Fibroblast of skin of back (primary cell): Measurements from ENCODE around the gene NEAT1.

Experiments used
- DNase-seq: peaks from one replicate; pipeline ENCODE4 v3.0.0-alpha.2; 2013

Gene NEAT1

DNA sequence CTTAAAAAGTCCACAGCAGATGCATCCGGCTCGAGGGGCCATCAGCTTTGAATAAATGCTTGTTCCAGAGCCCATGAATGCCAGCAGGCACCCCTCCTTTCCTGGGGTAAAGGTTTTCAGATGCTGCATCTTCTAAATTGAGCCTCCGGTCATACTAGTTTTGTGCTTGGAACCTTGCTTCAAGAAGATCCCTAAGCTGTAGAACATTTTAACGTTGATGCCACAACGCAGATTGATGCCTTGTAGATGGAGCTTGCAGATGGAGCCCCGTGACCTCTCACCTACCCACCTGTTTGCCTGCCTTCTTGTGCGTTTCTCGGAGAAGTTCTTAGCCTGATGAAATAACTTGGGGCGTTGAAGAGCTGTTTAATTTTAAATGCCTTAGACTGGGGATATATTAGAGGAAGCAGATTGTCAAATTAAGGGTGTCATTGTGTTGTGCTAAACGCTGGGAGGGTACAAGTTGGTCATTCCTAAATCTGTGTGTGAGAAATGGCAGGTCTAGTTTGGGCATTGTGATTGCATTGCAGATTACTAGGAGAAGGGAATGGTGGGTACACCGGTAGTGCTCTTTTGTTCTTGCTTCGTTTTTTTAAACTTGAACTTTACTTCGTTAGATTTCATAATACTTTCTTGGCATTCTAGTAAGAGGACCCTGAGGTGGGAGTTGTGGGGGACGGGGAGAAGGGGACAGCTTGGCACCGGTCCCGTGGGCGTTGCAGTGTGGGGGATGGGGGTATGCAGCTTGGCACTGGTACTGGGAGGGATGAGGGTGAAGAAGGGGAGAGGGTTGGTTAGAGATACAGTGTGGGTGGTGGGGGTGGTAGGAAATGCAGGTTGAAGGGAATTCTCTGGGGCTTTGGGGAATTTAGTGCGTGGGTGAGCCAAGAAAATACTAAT is 1.9 kb downstream of the NEAT1 start:
- no peak for DNase-seq

DNA sequence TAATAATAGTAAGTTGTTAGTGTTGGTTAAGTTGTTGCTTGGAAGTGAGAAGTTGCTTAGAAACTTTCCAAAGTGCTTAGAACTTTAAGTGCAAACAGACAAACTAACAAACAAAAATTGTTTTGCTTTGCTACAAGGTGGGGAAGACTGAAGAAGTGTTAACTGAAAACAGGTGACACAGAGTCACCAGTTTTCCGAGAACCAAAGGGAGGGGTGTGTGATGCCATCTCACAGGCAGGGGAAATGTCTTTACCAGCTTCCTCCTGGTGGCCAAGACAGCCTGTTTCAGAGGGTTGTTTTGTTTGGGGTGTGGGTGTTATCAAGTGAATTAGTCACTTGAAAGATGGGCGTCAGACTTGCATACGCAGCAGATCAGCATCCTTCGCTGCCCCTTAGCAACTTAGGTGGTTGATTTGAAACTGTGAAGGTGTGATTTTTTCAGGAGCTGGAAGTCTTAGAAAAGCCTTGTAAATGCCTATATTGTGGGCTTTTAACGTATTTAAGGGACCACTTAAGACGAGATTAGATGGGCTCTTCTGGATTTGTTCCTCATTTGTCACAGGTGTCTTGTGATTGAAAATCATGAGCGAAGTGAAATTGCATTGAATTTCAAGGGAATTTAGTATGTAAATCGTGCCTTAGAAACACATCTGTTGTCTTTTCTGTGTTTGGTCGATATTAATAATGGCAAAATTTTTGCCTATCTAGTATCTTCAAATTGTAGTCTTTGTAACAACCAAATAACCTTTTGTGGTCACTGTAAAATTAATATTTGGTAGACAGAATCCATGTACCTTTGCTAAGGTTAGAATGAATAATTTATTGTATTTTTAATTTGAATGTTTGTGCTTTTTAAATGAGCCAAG is 2.7 kb downstream of the NEAT1 start:
- DNase-seq = peak; percentile 77

DNA sequence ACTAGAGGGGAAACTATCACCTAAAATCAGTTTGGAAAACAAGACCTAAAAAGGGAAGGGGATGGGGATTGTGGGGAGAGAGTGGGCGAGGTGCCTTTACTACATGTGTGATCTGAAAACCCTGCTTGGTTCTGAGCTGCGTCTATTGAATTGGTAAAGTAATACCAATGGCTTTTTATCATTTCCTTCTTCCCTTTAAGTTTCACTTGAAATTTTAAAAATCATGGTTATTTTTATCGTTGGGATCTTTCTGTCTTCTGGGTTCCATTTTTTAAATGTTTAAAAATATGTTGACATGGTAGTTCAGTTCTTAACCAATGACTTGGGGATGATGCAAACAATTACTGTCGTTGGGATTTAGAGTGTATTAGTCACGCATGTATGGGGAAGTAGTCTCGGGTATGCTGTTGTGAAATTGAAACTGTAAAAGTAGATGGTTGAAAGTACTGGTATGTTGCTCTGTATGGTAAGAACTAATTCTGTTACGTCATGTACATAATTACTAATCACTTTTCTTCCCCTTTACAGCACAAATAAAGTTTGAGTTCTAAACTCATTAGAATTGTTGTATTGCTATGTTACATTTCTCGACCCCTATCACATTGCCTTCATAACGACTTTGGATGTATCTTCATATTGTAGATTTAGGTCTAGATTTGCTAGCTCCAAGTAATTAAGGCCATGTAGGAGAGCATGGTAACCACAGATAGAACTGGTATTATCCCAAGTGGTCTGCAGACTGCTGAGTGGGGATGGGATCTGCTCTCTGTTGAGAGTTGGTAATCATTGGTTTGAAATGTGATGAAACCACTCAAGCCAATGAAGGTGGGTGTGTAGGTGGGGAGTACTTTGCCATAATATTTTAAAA is 3.6 kb downstream of the NEAT1 start:
- peak; percentile 89 for DNase-seq

DNA sequence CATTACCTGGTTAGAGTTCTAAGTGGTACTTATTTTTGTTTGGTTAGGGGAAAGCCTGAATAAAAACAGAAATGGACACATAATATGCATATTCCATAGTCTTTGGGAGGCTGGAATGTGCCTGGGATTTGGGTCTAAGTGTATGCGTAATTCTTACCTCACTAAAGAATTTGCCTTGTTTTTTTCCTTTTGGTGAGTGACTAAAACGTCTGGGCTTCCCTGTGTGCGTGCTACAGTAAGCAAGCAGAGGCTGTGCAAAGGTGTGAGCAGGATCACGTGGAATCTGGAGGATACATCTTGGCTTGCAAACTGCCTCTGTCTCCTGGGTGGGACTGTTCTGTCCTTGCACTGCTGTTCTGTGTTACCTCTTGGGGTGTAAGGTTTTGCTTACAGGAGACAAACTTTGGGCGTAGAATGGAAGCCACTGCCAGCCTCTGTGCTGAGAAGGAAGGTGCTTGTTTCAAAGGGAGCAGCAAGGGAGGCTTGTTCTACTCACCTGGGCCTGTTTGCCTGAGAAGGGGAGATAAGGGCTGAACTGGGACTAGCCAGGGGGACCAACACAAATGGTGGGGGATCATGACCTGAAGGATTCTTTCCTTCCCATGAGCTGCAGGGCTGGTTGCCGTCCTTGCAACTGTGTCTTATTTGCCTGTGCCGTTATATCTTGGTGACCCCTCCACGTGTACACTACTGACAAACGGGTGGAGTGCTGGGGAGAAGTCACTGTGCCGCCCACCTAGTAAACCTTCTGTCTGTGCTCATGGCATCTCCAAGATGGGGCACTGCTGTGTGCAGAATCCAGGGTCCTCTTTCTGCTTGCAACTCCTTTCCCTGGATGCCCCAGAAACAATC is 4.5 kb downstream of the NEAT1 start:
- DNase-seq = peak; percentile 64

DNA sequence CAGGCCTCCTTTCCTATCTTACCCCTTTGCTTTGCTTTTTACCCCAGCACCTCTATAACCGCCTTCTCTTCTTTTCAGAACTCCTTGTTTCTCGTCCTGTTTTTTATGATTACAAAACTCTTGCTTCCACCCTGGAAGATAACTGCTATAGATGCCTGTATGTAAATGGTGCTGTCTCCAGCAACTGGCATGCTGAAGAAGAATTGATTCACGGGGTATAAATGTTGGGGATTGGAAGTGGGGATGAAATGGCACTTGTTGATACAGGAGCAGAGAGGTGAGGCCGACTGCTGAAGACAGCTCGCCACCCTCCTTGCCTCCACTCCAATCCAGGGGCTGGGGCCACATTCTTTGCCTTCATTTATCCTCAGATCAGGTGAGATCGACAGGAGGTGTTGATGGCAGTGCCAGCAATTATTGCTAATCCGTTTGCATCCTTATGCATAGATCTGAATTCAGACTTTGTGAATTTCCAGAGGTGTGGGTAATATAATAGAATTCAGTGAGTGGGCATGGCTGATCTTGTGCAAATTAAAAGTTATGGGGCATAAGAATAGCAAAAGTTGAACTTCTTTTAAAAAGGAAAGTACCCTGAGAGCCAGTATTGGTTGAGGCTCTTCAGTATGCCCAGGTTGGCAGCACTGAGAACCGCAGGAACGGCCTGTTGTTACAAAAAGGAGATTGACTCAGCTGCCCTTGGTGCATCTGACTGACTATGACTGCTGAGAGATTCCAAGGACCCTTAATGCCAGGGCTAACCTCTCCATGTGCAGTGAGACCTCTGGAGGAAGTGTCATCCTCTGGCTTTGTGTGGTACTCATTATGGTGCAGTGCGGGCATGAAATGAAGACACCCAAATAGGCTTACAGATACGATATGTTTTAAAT is 5.3 kb downstream of the NEAT1 start:
- peak; percentile 66 for DNase-seq

DNA sequence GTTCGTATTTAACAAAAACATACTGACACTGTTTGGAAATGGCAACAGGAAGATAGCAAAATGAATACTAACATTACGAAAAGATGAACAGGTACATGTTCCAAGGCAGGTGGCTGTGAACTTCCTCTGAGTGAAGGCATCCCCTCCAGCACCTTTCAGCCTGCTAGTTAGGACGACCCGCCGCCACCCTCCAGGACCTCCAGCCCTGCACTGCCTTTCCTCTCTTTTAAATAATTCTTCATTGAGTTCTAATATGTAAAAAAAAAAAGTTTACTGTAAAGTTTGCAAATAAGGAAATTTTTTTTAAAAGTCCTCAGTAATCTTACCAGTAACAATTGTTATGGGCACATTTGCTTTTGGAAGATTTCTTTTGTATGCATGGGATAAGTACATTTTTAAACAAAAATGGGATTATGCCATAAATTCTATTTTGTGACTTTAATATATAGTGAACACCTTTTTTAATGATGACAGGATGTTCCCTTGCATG is 6.0 kb downstream of the NEAT1 start:
- no peak for DNase-seq

DNA sequence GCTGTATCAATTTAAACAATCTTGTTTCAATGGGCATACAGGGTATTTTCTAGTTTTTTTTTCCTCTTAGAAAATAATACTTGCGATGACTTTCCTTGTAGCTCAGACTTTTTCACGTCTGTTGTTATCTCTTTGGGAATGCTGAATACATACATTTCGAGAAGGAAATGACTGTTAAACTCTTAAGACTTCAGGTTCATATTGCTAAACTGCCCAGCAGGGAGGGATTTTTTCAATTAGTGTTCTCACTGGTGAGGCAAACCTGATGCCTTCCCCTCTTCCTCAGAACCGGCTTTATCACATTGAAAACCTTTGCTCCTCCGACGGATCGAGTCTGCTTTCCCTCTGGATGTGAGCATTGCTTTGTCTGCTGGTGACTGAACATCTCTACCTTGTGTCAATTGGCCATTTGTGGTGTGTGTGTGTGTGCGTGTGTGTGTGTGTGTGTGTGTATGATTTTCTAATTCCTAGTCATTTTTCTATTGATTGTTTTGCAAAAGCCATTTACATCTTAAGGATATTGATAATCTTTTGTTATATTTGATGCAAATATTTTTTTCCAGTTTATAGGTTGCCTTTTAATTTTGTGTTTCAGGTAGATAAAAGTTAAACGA is 6.6 kb downstream of the NEAT1 start:
- DNase-seq = peak; percentile 62

DNA sequence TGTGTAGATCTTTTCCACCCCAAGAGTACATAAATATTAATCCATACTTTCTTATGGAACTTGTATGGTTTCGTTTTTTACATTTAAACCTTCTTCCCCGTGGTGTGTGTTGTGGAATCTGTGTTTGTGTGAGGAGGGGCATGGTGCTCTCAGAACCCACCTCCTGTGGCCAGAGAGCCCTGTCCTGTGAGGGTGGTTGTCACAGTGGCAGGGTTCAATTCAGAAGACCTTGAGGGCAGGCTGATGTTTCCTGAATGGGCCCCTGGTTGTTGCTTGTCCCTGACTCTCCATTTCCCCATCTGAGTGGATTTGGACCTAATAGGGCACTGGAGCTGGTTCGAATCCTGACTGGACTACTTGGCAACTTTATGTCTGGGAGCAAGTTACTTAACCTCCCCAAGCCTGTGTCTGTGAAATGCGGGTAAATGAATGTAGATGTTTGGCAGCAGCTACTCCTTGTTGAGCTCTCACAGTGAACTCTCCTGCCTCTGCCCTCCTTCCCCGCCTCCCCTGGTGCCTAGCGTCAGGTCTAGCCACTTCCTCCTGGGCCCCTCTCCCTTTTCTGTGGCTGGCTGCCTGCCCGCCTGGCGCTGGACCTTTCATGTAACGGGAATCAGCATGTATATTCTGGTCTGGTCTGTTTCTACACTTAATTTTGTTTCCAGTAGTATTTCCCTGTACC is 7.3 kb downstream of the NEAT1 start:
- peak; percentile 65 for DNase-seq

DNA sequence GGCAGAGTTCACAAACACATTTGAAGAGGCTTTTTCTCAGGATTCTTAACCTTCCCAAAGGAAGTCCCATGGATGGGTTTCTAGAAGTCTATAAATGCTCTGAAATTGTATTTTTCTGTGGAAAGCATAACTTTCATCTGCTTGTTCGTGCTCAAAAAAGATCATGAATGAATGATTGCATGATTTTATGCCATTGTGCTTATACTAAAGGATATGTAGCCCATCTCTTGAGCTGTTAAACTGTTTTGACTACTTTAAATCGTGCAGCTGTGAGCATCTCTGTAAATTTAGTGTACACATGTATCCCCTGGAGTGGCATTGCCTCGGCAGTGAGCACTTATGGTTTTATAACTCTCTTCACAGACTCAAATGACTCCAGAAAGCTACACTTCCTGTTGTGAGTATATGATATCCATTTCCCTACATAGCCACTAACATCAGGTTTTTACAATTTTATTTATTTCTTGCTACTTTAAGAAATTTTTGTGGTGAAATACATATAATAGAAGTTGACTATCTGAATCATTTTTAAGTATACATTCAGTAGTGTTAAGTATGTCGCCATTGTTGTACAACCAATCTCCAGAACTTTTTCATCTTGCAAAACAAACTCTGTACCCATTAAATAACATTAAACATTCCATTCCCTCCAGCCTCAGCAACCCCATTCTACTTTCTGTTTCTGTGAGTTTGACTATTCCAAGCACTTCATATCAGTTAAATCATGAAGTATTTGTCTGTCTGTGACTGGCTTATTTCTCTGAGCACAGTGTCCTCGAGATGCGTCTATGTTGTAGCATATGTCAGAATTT is 8.0 kb downstream of the NEAT1 start:
- DNase-seq = no peak

DNA sequence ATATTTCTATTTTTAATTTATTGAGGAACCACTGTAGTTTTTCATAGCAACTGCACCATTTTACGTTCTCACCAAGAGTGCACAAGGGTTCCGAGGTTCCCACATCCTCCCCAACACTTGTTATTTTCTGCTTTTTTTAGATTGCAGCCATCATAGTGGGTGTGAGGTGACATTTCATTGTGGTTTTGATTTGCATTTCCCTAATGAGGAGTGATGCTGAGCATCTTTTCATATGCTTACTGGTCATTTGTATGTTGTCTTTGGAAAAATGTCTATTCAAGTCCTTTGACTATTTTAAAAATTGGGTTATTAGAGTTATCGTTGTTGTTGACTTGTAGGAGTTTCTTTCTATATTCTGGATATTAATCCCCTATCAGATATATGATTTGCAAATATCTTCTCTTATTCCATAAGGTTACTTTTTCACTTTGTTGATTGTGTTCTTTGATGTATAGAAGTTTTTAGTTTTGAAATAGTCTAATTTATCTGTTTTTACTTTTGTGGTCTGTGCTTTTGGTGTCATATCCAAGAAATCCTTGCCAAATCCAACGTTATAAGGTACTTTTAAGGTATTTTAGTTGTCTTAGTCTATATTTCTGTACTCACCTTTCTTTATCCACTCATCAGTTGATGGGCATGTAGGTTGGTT is 9.0 kb downstream of the NEAT1 start:
- no peak for DNase-seq

DNA sequence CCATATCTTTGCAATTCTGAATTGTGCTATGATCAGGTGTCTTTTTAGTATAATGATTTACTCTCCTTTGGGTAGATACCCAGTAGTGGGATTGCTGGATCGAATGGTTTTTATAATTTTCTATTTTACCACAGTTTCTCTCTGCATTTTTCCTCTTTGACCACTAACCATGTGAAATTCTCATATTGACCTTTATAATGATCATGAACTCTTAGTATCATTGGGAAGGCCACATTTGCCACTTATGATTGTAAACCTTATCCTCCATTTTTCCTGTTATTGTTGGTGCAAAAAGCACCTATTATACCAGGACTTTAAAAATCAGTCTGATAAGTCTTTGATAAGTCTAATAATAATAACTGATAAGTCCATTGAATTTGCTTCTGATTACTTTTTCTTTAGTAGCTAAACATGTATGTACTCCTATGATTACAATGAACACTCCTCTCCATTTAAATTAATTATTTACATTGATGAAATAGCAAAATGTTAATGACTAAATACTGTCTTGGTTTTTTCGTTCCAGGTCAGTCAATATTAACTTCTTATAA is 9.6 kb downstream of the NEAT1 start:
- DNase-seq = no peak

DNA sequence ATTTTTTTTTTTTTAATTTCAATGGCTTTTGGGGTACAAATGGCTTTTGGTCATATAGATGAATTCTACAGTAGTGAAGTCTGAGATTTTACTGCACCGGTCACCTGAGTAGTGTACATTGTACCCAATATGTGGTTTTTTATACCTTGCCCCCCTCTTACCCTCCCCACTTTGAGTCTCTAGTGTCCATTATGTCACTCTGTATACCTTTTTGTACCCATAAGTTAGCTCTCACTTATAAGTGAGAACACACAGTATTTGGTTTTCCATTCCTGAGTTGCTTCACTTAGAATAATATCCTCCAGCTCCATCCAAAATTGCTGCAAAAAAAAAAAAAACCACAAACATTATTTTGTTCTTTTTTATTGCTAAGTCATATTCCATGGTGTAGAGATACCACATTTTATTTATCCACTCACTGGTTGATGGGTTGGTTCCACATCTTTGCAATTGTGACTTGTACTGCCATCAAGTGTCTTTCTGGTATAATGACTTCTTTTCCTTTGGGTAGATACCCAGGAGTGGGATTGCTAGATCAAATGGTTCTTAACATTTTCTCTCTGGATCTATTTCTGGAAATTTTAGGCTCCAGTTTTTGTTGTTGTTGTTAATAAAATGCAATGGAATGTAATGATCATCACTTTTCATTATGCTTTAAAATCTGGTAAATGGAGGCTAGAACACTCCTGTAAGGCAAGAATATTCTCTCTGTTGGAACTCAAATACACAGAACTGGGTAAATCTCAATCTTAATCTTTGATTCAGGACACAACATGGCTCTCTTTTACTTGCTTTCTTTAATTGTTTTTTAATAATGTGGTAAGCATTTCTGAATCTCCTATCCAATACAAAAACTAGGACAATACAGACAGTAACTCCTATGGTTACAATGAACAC is 10.3 kb downstream of the NEAT1 start:
- no peak for DNase-seq

DNA sequence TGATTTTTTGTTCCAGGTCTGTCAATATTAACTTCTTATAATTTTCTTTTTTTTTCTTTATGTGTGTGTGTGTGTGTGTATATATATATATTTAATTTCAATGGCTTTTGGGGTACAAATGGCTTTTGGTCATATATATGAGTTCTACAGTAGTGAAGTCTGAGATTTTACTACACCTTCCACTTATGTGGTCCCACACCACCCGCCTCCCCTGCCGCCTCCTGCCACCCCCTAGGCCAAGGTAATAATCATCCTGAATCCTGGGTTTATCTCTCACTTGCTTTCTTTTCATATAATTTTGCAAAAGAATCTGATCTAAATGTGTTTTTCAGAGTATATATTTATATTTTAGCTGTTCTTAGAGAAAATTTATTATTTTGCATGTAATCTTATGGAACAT is 11.1 kb downstream of the NEAT1 start:
- DNase-seq = no peak

DNA sequence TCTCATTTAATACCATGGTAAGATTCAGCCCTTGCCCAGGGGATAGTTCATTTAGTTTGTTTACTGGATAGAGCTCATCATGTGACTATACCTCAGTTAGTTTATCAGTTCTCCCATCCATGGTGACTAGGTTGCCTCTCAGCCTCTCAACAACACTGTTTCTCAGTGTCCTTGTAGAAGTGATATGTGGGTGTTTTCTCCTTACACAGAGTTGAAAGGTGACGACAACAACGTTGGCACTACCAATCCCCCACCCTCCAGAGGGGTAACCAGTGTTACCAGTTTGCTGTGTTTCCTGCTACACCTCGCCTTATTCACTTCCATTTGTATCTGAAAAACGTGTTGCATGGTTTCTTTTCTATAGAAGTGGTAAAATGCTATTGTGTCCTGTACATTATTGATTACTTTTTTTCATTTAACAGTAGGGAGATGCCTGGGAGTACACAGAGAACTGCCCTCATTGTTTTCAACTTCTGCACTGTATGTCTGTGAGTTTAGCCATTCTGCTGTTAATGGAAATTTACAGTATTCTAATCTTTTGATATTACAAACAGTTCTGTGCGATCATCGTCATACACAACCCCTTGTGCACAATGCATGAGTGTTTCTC is 11.6 kb downstream of the NEAT1 start:
- DNase-seq = no peak

DNA sequence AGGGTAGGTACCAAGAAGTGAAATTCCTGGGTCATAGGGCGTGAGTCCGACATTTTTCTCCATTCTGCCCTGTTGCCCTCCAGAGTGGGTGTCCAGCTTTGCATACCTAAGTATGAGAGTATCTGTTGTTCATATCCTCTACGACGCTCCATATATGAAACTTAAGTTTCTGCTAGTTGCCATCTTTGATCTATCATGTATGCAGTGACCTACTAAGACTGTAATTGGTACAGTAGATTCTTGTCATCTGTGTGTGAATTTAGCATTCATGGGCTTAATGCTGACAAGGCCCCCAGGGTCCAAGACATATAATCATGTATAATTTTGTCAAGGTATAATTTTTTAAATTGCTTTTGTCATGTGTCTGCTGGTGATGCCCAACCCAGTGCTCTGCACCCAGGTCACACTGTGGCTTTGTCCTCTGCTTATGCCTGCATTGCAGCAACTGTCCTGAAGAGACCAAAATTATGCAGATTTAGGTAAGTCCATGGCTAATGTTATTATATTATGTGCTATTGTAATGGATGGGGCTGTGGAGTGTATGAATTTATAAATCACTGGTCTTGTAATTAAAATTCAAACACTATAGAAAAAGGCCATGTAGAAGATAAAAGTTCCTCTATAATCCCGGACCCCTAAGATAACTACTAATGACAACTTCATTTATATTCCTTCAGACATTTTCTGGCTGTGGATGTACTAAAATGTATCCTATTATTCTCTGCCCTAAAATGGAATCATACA is 12.2 kb downstream of the NEAT1 start:
- DNase-seq = no peak
